Kidney epithelial cell (primary cell): ENCODE data around the gene CYP1A2. TPM values are rescaled to one million over a fixed set of nuclear protein-coding genes. Genes with fewer than 3 reads are reported as not detected.

ENCODE experiments used
- DNase-seq: peaks from one replicate; pipeline ENCODE4 v3.0.0-alpha.2; 2010; ENCODE audit warnings: low read depth
- H3K27me3 ChIP-seq: 2 replicates; pipeline ENCODE4 v1.6.0; 2011; ENCODE audit warnings: low read length; ENCODE audit not compliant: control insufficient read depth, insufficient read depth
- H3K36me3 ChIP-seq: 2 replicates; pipeline ENCODE4 v1.5.1; 2011; ENCODE audit warnings: low read length; ENCODE audit not compliant: control insufficient read depth, insufficient read depth
- H3K4me3 ChIP-seq: 2 replicates; pipeline ENCODE4 v1.5.1; 2011; ENCODE audit warnings: low read depth, mild to moderate bottlenecking, control low read depth, low read length
- CTCF ChIP-seq: IDR thresholded peaks from 2 replicates; pipeline ENCODE4 v1.5.1; 2011; ENCODE audit warnings: mild to moderate bottlenecking, moderate library complexity, low read length, control low read depth, inconsistent platforms; ENCODE audit not compliant: insufficient read depth, poor library complexity, severe bottlenecking
- total RNA-seq: library from RNA; depleted of rRNA; stranded (reverse); fragments of >200 nt; gene quantifications from 2 replicates; pipeline ENCODE4 v1.2.3, GENCODE V29; 2015

CYP1A2 gene
- total RNA-seq, 1 donor from 2014 or later, result not detected

GRCh38 chr15:74716651-74717050 is 32.0 kb upstream of the CYP1A2 start:
- no peak for DNase-seq
- no peak for TF ChIP-seq CTCF
- Histone ChIP-seq H3K4me3 (no peak overlapping the region), H3K36me3 (no peaks in the 10 kb centered on the region), H3K27me3 (no peaks in the 10 kb centered on the region)

GRCh38 chr15:74722591-74722990 is 26.1 kb upstream of the CYP1A2 start:
- Histone ChIP-seq H3K27me3 (peaks cover 27% of the 10 kb centered on the region), H3K36me3 (no peaks in the 10 kb centered on the region), H3K4me3 (no peak overlapping the region)
- no peak for TF ChIP-seq CTCF
- DNase-seq, result no peak

GRCh38 chr15:74723187-74723586 is 25.5 kb upstream of the CYP1A2 start:
- no peak for TF ChIP-seq CTCF
- no peak for DNase-seq
- H3K27me3 ChIP-seq, result peaks cover 30% of the 10 kb centered on the region
- no peak overlapping the region for H3K4me3 ChIP-seq
- no peaks in the 10 kb centered on the region for H3K36me3 ChIP-seq

GRCh38 chr15:74723754-74724334 is 24.8 kb upstream of the CYP1A2 start:
- no peak for TF ChIP-seq CTCF
- H3K4me3 ChIP-seq, result no peak overlapping the region
- DNase-seq, result peak; percentile 18
- H3K27me3 ChIP-seq, result peaks cover 30% of the 10 kb centered on the region
- no peaks in the 10 kb centered on the region for H3K36me3 ChIP-seq

- H3K36me3 ChIP-seq, result no peaks in the 10 kb centered on the region
- no peak for DNase-seq
- no peak overlapping the region for H3K4me3 ChIP-seq
- no peak for TF ChIP-seq CTCF
- H3K27me3 ChIP-seq, result peaks cover 30% of the 10 kb centered on the region
These were observed 23.9 kb upstream of the CYP1A2 start for GRCh38 chr15:74724570-74725224.
